ENCODE results near the gene NCOR1. TPM values are rescaled to one million over a fixed set of nuclear protein-coding genes. Genes with fewer than 3 reads are reported as not detected.

NCOR1 gene
- total RNA-seq, 1 experiment from 2014 or later: 124 TPM

- no peaks in the 10 kb centered on the region for H3K9me3 Mint-ChIP-seq
- no peak overlapping the region for H3K27ac Mint-ChIP-seq
- DNase-seq (ENCODE audit: low spot score) (no peak), ATAC-seq (no peak)
- no peak for TF ChIP-seq JUN (CRISPR knock-in tag; IDR thresholded peaks at IDR 0.05)
- ChIA-PET POLR2A (no interaction called here), CTCF (no interaction called here)
- peaks cover 7% of the 10 kb centered on the region; the same call in 1 of the 2 replicates for H3K4me1 Mint-ChIP-seq
- peaks cover 29% of the 10 kb centered on the region for H3K36me3 Mint-ChIP-seq
- H3K27me3 Mint-ChIP-seq (ENCODE audit: low read depth): no peaks in the 10 kb centered on the region
- H3K4me3 Mint-ChIP-seq: no peak overlapping the region
These were observed 27.7 kb downstream of the NCOR1 start for GRCh38 chr17:16187642-16188041.

- no peak overlapping the region for H3K4me3 Mint-ChIP-seq
- CTCF ChIA-PET: no interaction called here
These were observed 33.8 kb downstream of the NCOR1 start for GRCh38 chr17:16181581-16181980.

GRCh38 chr17:16178836-16179235, 36.5 kb downstream of the NCOR1 start:
- no peak for ATAC-seq
- TF ChIP-seq TCF7 (CRISPR knock-in tag; IDR thresholded peaks at IDR 0.05; ENCODE audit: low read depth): no peak
- no peak for TF ChIP-seq RORB (CRISPR knock-in tag; IDR thresholded peaks at IDR 0.05)
- TF ChIP-seq FOXK1 (CRISPR knock-in tag; IDR thresholded peaks at IDR 0.05): no peak
- no peak for TF ChIP-seq ZBTB43 (CRISPR knock-in tag; IDR thresholded peaks at IDR 0.05)
- no peak for TF ChIP-seq ATF3 (CRISPR knock-in tag; conservative IDR thresholded peaks at IDR 0.05)
- no peak for TF ChIP-seq CDX4 (CRISPR knock-in tag; IDR thresholded peaks at IDR 0.05; ENCODE audit: borderline replicate concordance)
- TF ChIP-seq JAZF1 (CRISPR knock-in tag; IDR thresholded peaks at IDR 0.05): no peak
- TF ChIP-seq GTF2I (CRISPR knock-in tag; conservative IDR thresholded peaks at IDR 0.05): no peak
- TF ChIP-seq ZSCAN18 (CRISPR knock-in tag; IDR thresholded peaks at IDR 0.05): no peak
- no peak for TF ChIP-seq ZNF121 (CRISPR knock-in tag; IDR thresholded peaks at IDR 0.05)
- no peak for TF ChIP-seq E2F1 (CRISPR knock-in tag; IDR thresholded peaks at IDR 0.05)
- TF ChIP-seq NFE2L1 (CRISPR knock-in tag; IDR thresholded peaks at IDR 0.05): no peak

More at GRCh38 chr17:16181581-16181980, 33.8 kb downstream of the NCOR1 start:
- Mint-ChIP-seq H3K36me3 (peaks cover 27% of the 10 kb centered on the region), H3K9me3 (no peaks in the 10 kb centered on the region; the same call in 1 of the 2 replicates), H3K4me1 (peaks cover 8% of the 10 kb centered on the region; the same call in 1 of the 2 replicates), H3K27ac (no peak overlapping the region), H3K27me3 (ENCODE audit: low read depth) (no peaks in the 10 kb centered on the region)
- ATAC-seq: no peak
- TF ChIP-seq ZNF416 (CRISPR knock-in tag; IDR thresholded peaks at IDR 0.05): no peak
- TF ChIP-seq HMGA2 (CRISPR knock-in tag; IDR thresholded peaks at IDR 0.05): no peak
- TF ChIP-seq MLX (CRISPR knock-in tag; IDR thresholded peaks at IDR 0.05): no peak
- no peak for TF ChIP-seq RELA (CRISPR knock-in tag; IDR thresholded peaks at IDR 0.05; ENCODE audit: borderline replicate concordance)
- no peak for TF ChIP-seq STAT6 (CRISPR knock-in tag; conservative IDR thresholded peaks at IDR 0.05; ENCODE audit: low read depth)
- no peak for TF ChIP-seq USF1 (CRISPR knock-in tag; IDR thresholded peaks at IDR 0.05)
- no peak for TF ChIP-seq SMAD4 (CRISPR knock-in tag; IDR thresholded peaks at IDR 0.05)
- TF ChIP-seq ZNF138 (CRISPR knock-in tag; conservative IDR thresholded peaks at IDR 0.05): no peak
- POLR2A ChIA-PET: no interaction called here
- no peak for DNase-seq (ENCODE audit: low spot score)

More at GRCh38 chr17:16178836-16179235, 36.5 kb downstream of the NCOR1 start:
- peaks cover 8% of the 10 kb centered on the region; the same call in 1 of the 2 replicates for H3K4me1 Mint-ChIP-seq
- no peak for DNase-seq (ENCODE audit: low spot score)
- POLR2A ChIA-PET: no interaction called here
- H3K27me3 Mint-ChIP-seq (ENCODE audit: low read depth): no peaks in the 10 kb centered on the region
- no peaks in the 10 kb centered on the region; the same call in 1 of the 2 replicates for H3K9me3 Mint-ChIP-seq
- H3K4me3 Mint-ChIP-seq: no peak overlapping the region
- H3K36me3 Mint-ChIP-seq: peaks cover 13% of the 10 kb centered on the region; the same call in 1 of the 2 replicates
- no peak overlapping the region for H3K27ac Mint-ChIP-seq
- CTCF ChIA-PET: no interaction called here

All from WTC11 (cell line).